Neural cell (in vitro differentiated cells): ENCODE data around the gene COL23A1. TPM values are rescaled to one million over a fixed set of nuclear protein-coding genes. Genes with fewer than 3 reads are reported as not detected.

Experiments
- H2AFZ ChIP-seq: fragments of 200-600, 300-800 bp; sonication (generic), shearing (Covaris generic); 2 replicates; pipeline ENCODE4 v1.6.0; 2014; ENCODE audit warnings: low read depth, mild to moderate bottlenecking, antibody characterized with exemption, low read length, moderate library complexity
- H3F3A ChIP-seq: fragments of 200-600 bp; shearing (Covaris generic); 2 replicates; pipeline ENCODE4 v1.6.1; 2016; ENCODE audit warnings: mild to moderate bottlenecking, moderate library complexity, mixed read lengths, antibody characterized with exemption, low read length; ENCODE audit not compliant: insufficient read depth, poor library complexity, severe bottlenecking
- H3K27ac ChIP-seq: fragments of 200-600, 300-800 bp; sonication (generic), shearing (Covaris generic); 2 replicates; pipeline ENCODE4 v1.5.1; 2014; ENCODE audit warnings: mild to moderate bottlenecking, low read length, moderate library complexity
- H3K27me3 ChIP-seq: fragments of 300-800, 200-600 bp; sonication (generic), shearing (Covaris generic); 2 replicates; pipeline ENCODE4 v1.6.0; 2014; ENCODE audit warnings: mild to moderate bottlenecking, low read depth, low read length, moderate library complexity; ENCODE audit not compliant: insufficient read depth
- H3K36me3 ChIP-seq: fragments of 300-800, 200-600 bp; sonication (generic), shearing (Covaris generic); 2 replicates; pipeline ENCODE4 v1.5.1; 2014; ENCODE audit warnings: mild to moderate bottlenecking, antibody characterized with exemption, low read length, moderate library complexity; ENCODE audit not compliant: insufficient read depth
- H3K4me2 ChIP-seq: fragments of 300-800, 200-600 bp; sonication (generic), shearing (Covaris generic); 2 replicates; pipeline ENCODE4 v1.6.0; 2014; ENCODE audit warnings: mild to moderate bottlenecking, low read length
- H3K4me3 ChIP-seq: fragments of 300-800, 200-600 bp; sonication (generic), shearing (Covaris generic); 2 replicates; pipeline ENCODE4 v1.5.1; 2014; ENCODE audit warnings: mild to moderate bottlenecking, low read length, moderate library complexity
- H3K79me2 ChIP-seq: fragments of 200-600 bp; shearing (Covaris generic); replicated peaks from 2 replicates; pipeline ENCODE4 v1.6.0; 2014; ENCODE audit warnings: mild to moderate bottlenecking, low read length, moderate library complexity; ENCODE audit not compliant: insufficient read depth
- H3K9ac ChIP-seq: fragments of 300-800, 200-600 bp; sonication (generic), shearing (Covaris generic); 2 replicates; pipeline ENCODE4 v1.6.1; 2016; ENCODE audit warnings: mild to moderate bottlenecking, low read length, mixed read lengths
- H3K9me2 ChIP-seq: fragments of 200-600 bp; shearing (Covaris generic); 2 replicates; pipeline ENCODE4 v1.6.1; 2016; ENCODE audit warnings: mild to moderate bottlenecking, low read length, mixed read lengths; ENCODE audit not compliant: insufficient read depth
- H3K9me3 ChIP-seq: fragments of 200-600, 300-800 bp; sonication (generic), shearing (Covaris generic); 2 replicates; pipeline ENCODE4 v1.6.1; 2016; ENCODE audit warnings: mild to moderate bottlenecking, mixed run types, low read length, moderate library complexity, mixed read lengths
- H4K20me1 ChIP-seq: fragments of 200-600 bp; shearing (Covaris generic); 2 replicates; pipeline ENCODE4 v1.6.1; 2016; ENCODE audit warnings: mild to moderate bottlenecking, mixed run types; ENCODE audit not compliant: insufficient read depth
- EP300 ChIP-seq: fragments of 450-650 bp; conservative IDR thresholded peaks from 2 replicates; pipeline ENCODE4 v1.6.1; 2014; ENCODE audit warnings: antibody characterized with exemption, mild to moderate bottlenecking, moderate library complexity; ENCODE audit not compliant: poor library complexity, severe bottlenecking
- EZH2 ChIP-seq: fragments of 200-600, 300-800 bp; shearing (Covaris generic), sonication (generic); IDR thresholded peaks from 2 replicates; pipeline ENCODE4 v1.6.1; 2014; ENCODE audit warnings: antibody characterized with exemption, low read length, borderline replicate concordance, mild to moderate bottlenecking; ENCODE audit not compliant: insufficient read depth, poor library complexity, severe bottlenecking
- MXI1 ChIP-seq: fragments of 450-650 bp; conservative IDR thresholded peaks from 2 replicates; pipeline ENCODE4 v1.6.1; 2014; ENCODE audit warnings: antibody characterized with exemption, mild to moderate bottlenecking; ENCODE audit not compliant: poor library complexity, severe bottlenecking
- POLR2AphosphoS5 ChIP-seq: IDR thresholded peaks from 2 replicates; pipeline ENCODE4 v1.6.1; 2012
- RAD21 ChIP-seq: fragments of 450-650 bp; conservative IDR thresholded peaks from 2 replicates; pipeline ENCODE4 v1.6.1; 2014; ENCODE audit warnings: antibody characterized with exemption, mild to moderate bottlenecking, moderate library complexity
- REST ChIP-seq: IDR thresholded peaks from 2 replicates; pipeline ENCODE4 v1.6.1; 2012; ENCODE audit warnings: borderline replicate concordance
- SMC3 ChIP-seq: fragments of 450-650 bp; conservative IDR thresholded peaks from 2 replicates; pipeline ENCODE4 v1.6.1; 2014; ENCODE audit warnings: antibody characterized with exemption, mild to moderate bottlenecking, moderate library complexity; ENCODE audit not compliant: poor library complexity
- TAF1 ChIP-seq: IDR thresholded peaks from 2 replicates; pipeline ENCODE4 v1.6.1; 2012; ENCODE audit warnings: low read depth
- polyA plus RNA-seq: library from polyadenylated mRNA; depleted of rRNA; stranded (reverse); fragments of >200 nt; gene quantifications from 2 replicates; pipeline ENCODE4 v1.2.3, GENCODE V29; 2014
- TF ChIP-seq, protein P1 (sequence below): fragments of 450-650 bp; IDR thresholded peaks from 2 replicates; pipeline ENCODE4 v1.5.1; 2014; ENCODE audit warnings: antibody characterized with exemption, mild to moderate bottlenecking, moderate library complexity; ENCODE audit not compliant: poor library complexity, severe bottlenecking

The COL23A1 gene
- polyA plus RNA-seq, 1 donor from 2014 or later: not detected

DNA sequence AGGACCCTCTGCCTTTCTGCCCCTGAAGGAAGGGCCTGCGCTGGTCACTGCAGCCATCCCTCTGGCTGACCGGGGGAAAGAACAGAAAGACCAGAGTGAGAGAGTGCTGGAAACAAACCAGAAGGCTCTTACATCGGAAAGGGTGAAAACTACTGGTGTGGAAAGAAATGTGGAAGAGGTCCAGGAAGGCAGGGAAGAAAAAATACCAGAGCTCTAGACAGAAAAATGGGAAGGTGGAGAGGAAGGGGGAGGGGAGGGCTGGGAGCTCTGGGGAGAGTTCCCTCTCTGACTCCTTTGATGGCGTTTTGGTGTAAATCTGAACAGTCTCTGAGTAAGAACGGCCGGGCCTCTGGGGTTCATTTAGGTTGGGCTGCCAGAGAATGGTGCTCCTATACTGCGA lies 47.7 kb downstream of the COL23A1 start:
- Histone ChIP-seq H3K4me3 (no peak overlapping the region), H2AFZ (no peak overlapping the region), H3K79me2 (no peaks in the 10 kb centered on the region), H3K9me2 (no peaks in the 10 kb centered on the region), H3K9ac (no peak overlapping the region), H3F3A (no peaks in the 10 kb centered on the region), H3K36me3 (no peaks in the 10 kb centered on the region), H3K4me2 (no peak overlapping the region), H3K9me3 (no peaks in the 10 kb centered on the region), H3K27ac (no peak overlapping the region), H3K27me3 (peaks cover 15% of the 10 kb centered on the region), H4K20me1 (no peaks in the 10 kb centered on the region)
- TF ChIP-seq EP300: no peak
- no peak for TF ChIP-seq RAD21
- TF ChIP-seq EZH2: no peak
- TF ChIP-seq SMC3: no peak
- no peak for TF ChIP-seq TAF1
- no peak for TF ChIP-seq MXI1
- TF ChIP-seq REST: no peak
- TF ChIP-seq, protein P1, sequence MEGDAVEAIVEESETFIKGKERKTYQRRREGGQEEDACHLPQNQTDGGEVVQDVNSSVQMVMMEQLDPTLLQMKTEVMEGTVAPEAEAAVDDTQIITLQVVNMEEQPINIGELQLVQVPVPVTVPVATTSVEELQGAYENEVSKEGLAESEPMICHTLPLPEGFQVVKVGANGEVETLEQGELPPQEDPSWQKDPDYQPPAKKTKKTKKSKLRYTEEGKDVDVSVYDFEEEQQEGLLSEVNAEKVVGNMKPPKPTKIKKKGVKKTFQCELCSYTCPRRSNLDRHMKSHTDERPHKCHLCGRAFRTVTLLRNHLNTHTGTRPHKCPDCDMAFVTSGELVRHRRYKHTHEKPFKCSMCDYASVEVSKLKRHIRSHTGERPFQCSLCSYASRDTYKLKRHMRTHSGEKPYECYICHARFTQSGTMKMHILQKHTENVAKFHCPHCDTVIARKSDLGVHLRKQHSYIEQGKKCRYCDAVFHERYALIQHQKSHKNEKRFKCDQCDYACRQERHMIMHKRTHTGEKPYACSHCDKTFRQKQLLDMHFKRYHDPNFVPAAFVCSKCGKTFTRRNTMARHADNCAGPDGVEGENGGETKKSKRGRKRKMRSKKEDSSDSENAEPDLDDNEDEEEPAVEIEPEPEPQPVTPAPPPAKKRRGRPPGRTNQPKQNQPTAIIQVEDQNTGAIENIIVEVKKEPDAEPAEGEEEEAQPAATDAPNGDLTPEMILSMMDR: no peak
- TF ChIP-seq POLR2AphosphoS5: no peak

- Histone ChIP-seq H3K4me3 (no peak overlapping the region), H4K20me1 (no peaks in the 10 kb centered on the region), H3K9me3 (no peaks in the 10 kb centered on the region), H3K9me2 (no peaks in the 10 kb centered on the region), H3K27ac (no peak overlapping the region), H3K27me3 (peaks cover 8% of the 10 kb centered on the region), H3K36me3 (no peaks in the 10 kb centered on the region), H3F3A (no peaks in the 10 kb centered on the region), H3K4me2 (no peak overlapping the region), H3K9ac (no peak overlapping the region), H2AFZ (no peak overlapping the region), H3K79me2 (no peaks in the 10 kb centered on the region)
- TF ChIP-seq SMC3: no peak
- no peak for TF ChIP-seq EP300
- no peak for TF ChIP-seq POLR2AphosphoS5
Measured at GRCh38 chr5:178540526-178540925, 49.7 kb downstream of the COL23A1 start.

DNA sequence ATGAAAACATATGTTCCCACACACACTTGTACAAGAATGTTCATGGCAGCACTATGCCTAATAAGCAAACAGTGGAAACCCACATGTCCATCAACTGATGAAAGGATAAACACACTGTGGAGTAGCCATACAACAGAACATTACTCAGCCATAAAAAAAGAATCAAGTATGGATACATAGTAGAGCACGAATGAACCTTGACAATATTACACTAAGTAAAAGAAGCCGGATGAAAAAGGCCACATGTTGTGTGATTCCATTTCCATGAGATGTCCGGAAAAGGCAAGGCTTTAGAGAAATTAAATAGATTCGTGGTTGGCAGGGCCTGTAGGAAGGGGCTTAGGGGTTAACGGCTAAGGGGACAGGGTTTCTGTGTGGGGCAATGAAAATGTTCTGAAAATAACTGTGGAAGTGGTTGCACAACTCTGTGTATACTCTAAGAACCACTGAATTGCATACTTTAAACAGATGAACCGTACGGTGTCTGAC lies 51.4 kb downstream of the COL23A1 start:
- no peaks in the 10 kb centered on the region for H3F3A ChIP-seq

More for the DNA sequence above, 51.4 kb downstream of the COL23A1 start:
- no peak overlapping the region for H3K9ac ChIP-seq
- H3K9me3 ChIP-seq: no peaks in the 10 kb centered on the region
- TF ChIP-seq, protein P1: no peak
- TF ChIP-seq POLR2AphosphoS5 (no peak), EP300 (no peak), MXI1 (no peak), REST (no peak), EZH2 (no peak), TAF1 (no peak), SMC3 (no peak), RAD21 (no peak)
- no peaks in the 10 kb centered on the region for H4K20me1 ChIP-seq
- H3K79me2 ChIP-seq: no peaks in the 10 kb centered on the region
- H3K27ac ChIP-seq: no peak overlapping the region
- H3K9me2 ChIP-seq: no peaks in the 10 kb centered on the region
- no peak overlapping the region for H3K4me2 ChIP-seq
- H3K4me3 ChIP-seq: no peak overlapping the region
- H2AFZ ChIP-seq: no peak overlapping the region
- H3K27me3 ChIP-seq: peaks cover 3% of the 10 kb centered on the region
- H3K36me3 ChIP-seq: no peaks in the 10 kb centered on the region
